ENCODE measurements around the gene NMD3. TPM values are rescaled to one million over a fixed set of nuclear protein-coding genes. Genes with fewer than 3 reads are reported as not detected.
"Not testable (repeated sequence)": the region's sequence is repeated elsewhere in the genome, so short reads cannot be mapped to it uniquely, and the experiment has no call there.

The NMD3 gene
- total RNA-seq, 1 experiment from 2014 or later, result 90.7 TPM

DNA sequence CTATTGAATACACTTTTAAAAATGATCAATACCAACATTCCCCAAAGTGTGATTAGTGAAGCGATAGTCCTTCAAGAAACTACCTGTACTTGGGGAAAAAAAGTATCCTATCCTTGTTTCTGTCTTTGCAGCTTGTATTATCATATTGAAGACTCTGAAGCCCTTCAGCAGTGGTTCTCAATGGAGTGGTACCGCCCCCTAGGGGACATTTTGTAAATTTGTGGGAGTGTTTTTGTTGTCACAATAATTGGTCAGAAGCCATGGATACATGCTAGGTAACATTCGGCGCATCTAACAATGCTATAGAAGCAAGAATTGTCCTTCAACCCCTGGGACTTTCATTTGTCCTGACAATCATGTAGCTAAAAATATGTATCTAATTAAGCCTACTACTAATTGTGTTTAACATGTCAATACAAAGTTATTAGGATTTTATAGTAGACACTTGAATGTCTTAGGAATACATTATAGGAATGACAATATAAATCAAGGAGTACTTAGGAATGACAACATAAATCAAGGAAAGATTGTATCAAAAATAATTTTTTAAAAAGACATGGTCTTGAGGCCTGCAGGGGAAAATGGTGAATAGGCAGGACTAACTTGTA is 53.7 kb downstream of the NMD3 start:
- Mint-ChIP-seq H3K4me3 (ENCODE audit: low read depth, unreplicated experiment) (no peak overlapping the region), H3K9me3 (ENCODE audit: low read depth, unreplicated experiment) (peaks cover 4% of the 10 kb centered on the region), H3K4me1 (ENCODE audit: low read depth, unreplicated experiment) (no peaks in the 10 kb centered on the region), H3K36me3 (ENCODE audit: insufficient read depth, unreplicated experiment) (peaks cover 17% of the 10 kb centered on the region), H3K27me3 (ENCODE audit: unreplicated experiment) (no peaks in the 10 kb centered on the region), H3K27ac (ENCODE audit: unreplicated experiment) (no peak overlapping the region)
- BruUV-seq (replicated peaks), result no TSS peak
- TF ChIP-seq, protein P1, sequence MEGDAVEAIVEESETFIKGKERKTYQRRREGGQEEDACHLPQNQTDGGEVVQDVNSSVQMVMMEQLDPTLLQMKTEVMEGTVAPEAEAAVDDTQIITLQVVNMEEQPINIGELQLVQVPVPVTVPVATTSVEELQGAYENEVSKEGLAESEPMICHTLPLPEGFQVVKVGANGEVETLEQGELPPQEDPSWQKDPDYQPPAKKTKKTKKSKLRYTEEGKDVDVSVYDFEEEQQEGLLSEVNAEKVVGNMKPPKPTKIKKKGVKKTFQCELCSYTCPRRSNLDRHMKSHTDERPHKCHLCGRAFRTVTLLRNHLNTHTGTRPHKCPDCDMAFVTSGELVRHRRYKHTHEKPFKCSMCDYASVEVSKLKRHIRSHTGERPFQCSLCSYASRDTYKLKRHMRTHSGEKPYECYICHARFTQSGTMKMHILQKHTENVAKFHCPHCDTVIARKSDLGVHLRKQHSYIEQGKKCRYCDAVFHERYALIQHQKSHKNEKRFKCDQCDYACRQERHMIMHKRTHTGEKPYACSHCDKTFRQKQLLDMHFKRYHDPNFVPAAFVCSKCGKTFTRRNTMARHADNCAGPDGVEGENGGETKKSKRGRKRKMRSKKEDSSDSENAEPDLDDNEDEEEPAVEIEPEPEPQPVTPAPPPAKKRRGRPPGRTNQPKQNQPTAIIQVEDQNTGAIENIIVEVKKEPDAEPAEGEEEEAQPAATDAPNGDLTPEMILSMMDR (IDR thresholded peaks at IDR 0.05; ENCODE audit: unreplicated experiment), result peak; percentile 39
- DNase-seq, result peak; percentile 63
- CTCF ChIA-PET, result interaction anchor here (1.2 to 1.3 kb wide), 2 partner anchors 135 to 149 kb away, joined by 4 to 5 read pairs; no protein-coding TSS in a partner anchor
- intact Hi-C loops (cut with micrococcal nuclease; ENCODE audit: unreplicated experiment), result loop anchor here (5.0 kb wide), 1 partner anchor 43 kb away; no protein-coding TSS in a partner anchor

DNA sequence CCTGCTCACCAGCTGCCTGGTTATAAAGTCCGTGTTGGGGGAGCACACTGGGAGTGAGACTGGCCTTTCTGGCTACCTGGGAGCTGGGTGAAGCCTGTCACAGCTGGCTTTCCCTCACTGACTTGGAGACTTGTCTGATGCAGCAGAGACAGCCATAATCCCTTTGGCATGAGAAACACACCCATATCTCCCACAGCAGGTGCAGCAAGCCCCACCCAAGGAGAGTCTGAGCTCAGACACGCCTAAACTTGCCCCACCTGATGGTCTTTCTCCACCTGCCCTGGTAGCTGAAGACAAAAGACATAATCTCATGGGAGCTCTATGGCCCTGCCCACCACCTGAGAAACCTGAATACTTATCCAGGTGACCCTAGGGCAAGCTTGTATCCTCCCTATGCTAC is 54.8 kb downstream of the NMD3 start:
- CTCF ChIA-PET, result no interaction called here
- TF ChIP-seq, protein P1 (IDR thresholded peaks at IDR 0.05; ENCODE audit: unreplicated experiment), result no peak
- Mint-ChIP-seq H3K27ac (ENCODE audit: unreplicated experiment) (no peak overlapping the region), H3K9me3 (ENCODE audit: low read depth, unreplicated experiment) (peaks cover 5% of the 10 kb centered on the region), H3K27me3 (ENCODE audit: unreplicated experiment) (no peaks in the 10 kb centered on the region), H3K36me3 (ENCODE audit: insufficient read depth, unreplicated experiment) (peaks cover 17% of the 10 kb centered on the region), H3K4me1 (ENCODE audit: low read depth, unreplicated experiment) (no peaks in the 10 kb centered on the region), H3K4me3 (ENCODE audit: low read depth, unreplicated experiment) (no peak overlapping the region)
- no TSS peak for BruUV-seq (replicated peaks)
- DNase-seq, result no peak
- intact Hi-C loops (cut with micrococcal nuclease; ENCODE audit: unreplicated experiment), result no loop called here

DNA sequence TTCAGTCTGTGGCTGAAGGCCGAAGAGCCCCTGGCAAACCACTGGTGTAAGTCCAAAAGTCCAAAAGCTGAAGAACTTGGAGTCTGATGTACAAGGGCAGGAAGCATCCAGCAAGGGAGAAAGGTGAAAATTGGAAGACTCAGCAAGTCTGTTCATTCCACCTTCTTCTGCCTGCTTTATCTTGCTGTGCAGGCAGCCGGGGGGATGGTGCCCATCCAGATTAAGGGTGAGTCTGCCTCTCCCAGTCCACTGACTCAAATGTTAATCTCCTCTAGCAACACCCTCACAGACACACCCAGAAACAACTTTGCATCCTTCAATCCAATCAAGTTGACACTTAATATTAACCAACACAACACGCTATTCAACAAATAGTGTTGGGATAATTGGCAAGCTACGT is 61.3 kb downstream of the NMD3 start:
- H3K4me3 Mint-ChIP-seq (ENCODE audit: low read depth, unreplicated experiment); DNase-seq; H3K4me1 Mint-ChIP-seq (ENCODE audit: low read depth, unreplicated experiment); H3K27me3 Mint-ChIP-seq (ENCODE audit: unreplicated experiment); intact Hi-C loops (cut with micrococcal nuclease; ENCODE audit: unreplicated experiment); H3K36me3 Mint-ChIP-seq (ENCODE audit: insufficient read depth, unreplicated experiment); CTCF ChIA-PET; H3K27ac Mint-ChIP-seq (ENCODE audit: unreplicated experiment); BruUV-seq (replicated peaks): not testable (repeated sequence)
- peaks cover 26% of the 10 kb centered on the region for H3K9me3 Mint-ChIP-seq (ENCODE audit: low read depth, unreplicated experiment)

DNA sequence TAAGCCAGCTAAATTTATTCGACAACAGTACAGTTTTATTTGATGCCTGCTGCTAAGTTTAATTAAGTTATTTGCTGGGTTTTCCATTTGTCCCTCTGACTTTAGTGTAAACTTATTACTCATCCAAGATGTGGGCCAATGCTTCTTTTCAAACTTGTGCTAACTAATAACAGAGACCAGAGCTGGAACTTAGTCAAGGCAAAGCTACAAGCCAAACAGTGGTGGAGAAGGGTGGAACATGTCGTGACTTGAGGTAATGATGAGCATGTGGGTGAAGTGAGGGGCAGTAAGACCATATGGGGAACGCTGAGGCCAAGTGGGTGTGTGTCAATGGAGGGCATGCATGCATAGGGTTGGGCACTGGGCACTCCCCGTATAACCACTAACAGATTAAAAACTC is 63.9 kb downstream of the NMD3 start:
- TF ChIP-seq, protein P1 (IDR thresholded peaks at IDR 0.05; ENCODE audit: unreplicated experiment), result no peak
- H3K4me3 Mint-ChIP-seq (ENCODE audit: low read depth, unreplicated experiment), result no peak overlapping the region
- CTCF ChIA-PET, result no interaction called here
- no peak overlapping the region for H3K27ac Mint-ChIP-seq (ENCODE audit: unreplicated experiment)
- intact Hi-C loops (cut with micrococcal nuclease; ENCODE audit: unreplicated experiment), result no loop called here
- no TSS peak for BruUV-seq (replicated peaks)
- peaks cover 22% of the 10 kb centered on the region for H3K9me3 Mint-ChIP-seq (ENCODE audit: low read depth, unreplicated experiment)
- peaks cover under 1% of the 10 kb centered on the region for H3K4me1 Mint-ChIP-seq (ENCODE audit: low read depth, unreplicated experiment)
- H3K27me3 Mint-ChIP-seq (ENCODE audit: unreplicated experiment), result no peaks in the 10 kb centered on the region
- no peak for DNase-seq
- H3K36me3 Mint-ChIP-seq (ENCODE audit: insufficient read depth, unreplicated experiment), result no peaks in the 10 kb centered on the region

DNA sequence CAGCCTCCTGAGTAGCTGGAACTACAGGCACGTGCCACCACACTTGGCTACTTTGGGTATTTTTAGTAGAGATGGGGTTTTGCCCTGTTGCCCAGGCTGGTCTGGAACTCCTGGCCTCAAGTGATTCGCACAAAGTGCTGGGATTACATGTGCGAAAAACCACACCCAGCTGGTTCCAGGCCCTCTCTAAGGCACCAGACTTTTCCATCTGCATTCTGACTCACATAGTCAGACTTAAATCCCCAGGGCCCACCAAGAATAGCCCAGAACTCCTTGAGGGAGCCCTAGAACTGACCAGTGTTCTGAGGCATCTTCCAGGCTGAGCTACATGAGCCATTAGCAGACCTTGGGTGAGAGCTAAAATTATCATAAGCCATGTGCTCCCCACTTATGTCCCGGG is 68.1 kb downstream of the NMD3 start:
- Mint-ChIP-seq H3K36me3 (ENCODE audit: insufficient read depth, unreplicated experiment) (peaks cover 6% of the 10 kb centered on the region), H3K4me3 (ENCODE audit: low read depth, unreplicated experiment) (no peak overlapping the region), H3K9me3 (ENCODE audit: low read depth, unreplicated experiment) (no peaks in the 10 kb centered on the region), H3K4me1 (ENCODE audit: low read depth, unreplicated experiment) (peaks cover 25% of the 10 kb centered on the region), H3K27ac (ENCODE audit: unreplicated experiment) (no peak overlapping the region), H3K27me3 (ENCODE audit: unreplicated experiment) (no peaks in the 10 kb centered on the region)
- TF ChIP-seq, protein P1 (IDR thresholded peaks at IDR 0.05; ENCODE audit: unreplicated experiment), result no peak
- CTCF ChIA-PET, result interaction anchor here (0.6 kb wide), 1 partner anchor 1658 kb away, joined by 3 read pairs; no protein-coding TSS in a partner anchor
- intact Hi-C loops (cut with micrococcal nuclease; ENCODE audit: unreplicated experiment), result no loop called here
- DNase-seq, result no peak
- BruUV-seq (replicated peaks), result no TSS peak

All from Calu3 (cell line).